HG03342 (cell line): ENCODE results near the gene PSMA7.

Source experiments
- ATAC-seq: cut with Tn5 transposase; IDR thresholded peaks from one replicate; pipeline ENCODE4 v1.9.1; 2021; ENCODE audit warnings: mild to moderate bottlenecking, moderate library complexity; ENCODE audit not compliant: unreplicated experiment

PSMA7 gene

DNA sequence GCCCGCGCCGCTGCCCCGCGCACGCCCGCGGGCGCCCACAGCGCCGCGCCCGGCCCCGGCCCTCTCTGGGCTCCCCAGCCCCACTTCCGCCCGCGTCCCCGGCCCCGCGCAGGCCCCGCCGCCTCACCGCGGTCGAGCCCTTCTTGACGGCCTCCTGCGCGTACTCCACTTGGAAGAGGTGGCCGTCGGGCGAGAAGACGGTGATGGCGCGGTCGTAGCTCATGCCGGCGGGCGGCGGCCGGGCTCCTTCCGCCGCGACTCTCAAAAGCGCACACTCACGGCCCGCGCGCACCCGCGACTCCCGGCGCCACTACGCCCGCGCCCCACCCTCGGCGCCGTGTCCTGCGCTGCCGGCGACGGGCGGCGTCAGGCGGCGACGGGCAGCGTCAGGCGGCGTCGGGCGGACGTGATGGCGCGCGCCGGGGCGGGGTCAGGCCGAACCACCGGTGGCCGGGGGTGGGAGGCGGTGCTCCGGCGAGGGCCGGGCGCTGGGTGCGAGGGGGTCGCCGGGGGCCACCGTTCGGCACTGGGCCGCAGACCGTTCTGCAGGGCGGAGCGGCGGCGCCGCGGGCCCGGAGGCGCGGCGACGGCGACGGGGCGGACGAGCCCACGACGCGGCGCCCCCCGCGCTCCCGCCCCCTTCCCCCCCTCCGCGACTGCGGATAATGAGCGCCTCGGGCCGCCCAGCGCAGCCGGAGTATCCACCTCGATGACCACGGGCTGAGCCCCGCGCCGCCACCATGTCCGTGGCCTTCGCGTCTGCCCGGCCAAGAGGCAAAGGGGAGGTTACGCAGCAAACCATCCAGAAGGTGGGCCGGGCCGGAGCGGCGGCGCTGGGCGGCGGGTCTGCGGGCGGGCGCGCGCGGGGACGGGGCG is at the start of gene PSMA7, which contains the start of gene SS18L1:
Gene PSMA7, minus strand, starts transcription at position 314 of the 876 bp plus-strand sequence. Its CDS starts 91 bp downstream, at position 223.
Gene SS18L1, plus strand, starts transcription at position 689 of the 876 bp plus-strand sequence. Its CDS starts 52 bp downstream, at position 741.
- ATAC-seq: peak; percentile 76

DNA sequence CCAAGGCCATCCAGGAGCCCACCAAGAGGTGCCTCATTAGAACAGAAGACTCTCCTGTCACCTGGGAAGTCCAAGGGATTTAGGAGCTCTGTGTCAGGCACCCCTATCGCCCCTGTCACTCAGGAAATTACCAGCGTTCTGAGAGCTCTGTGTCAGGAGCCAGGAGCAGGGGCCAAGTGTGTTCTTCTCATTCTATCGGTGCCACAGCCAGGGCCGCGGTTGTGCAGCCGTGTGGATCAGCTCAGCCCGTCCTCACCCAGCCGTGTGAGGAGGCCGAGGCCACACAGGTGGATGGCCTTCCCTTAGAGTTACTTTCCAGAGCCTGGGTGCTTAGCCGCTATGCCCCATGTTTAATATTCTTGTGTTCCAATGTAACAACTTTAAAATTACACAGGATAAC is 49.4 kb upstream of the PSMA7 start:
- ATAC-seq: no peak

DNA sequence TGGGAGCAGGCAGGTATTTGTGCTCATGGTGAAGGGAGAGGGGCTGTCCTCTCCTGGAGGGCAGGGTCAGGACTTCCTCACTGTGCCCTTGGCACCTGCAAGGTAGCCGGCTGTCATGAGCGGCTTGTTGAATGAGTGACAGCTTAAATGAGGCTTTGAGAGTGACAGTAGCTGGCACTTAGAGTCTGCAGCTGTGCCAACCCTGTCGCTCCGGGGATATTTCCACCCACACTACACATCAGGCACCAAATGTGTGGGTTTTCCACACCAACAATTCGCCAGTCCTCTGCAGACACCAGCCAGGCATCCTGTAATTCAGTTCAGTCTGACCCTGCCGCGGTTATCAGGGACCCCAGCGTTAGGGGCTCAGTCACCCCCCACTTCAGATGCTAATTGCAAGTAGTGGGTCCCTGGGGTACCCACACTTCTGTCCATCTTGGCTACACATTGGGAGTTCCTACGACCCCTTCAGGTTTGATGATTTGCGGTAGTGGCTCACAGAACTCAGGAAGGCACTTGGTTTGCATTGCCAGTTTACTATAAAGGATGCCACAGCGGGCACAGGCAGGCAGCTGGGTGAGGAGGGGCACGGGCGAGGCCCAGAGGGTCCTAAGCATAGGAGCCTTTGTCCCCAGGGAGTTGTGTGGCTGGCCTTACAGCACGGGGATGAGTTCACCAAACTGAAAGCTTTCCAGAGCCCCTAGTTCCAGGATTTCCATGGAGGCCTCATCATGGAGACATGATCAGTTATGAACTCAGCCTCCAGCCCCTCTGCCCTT is 48.8 kb upstream of the PSMA7 start:
- no peak for ATAC-seq

DNA sequence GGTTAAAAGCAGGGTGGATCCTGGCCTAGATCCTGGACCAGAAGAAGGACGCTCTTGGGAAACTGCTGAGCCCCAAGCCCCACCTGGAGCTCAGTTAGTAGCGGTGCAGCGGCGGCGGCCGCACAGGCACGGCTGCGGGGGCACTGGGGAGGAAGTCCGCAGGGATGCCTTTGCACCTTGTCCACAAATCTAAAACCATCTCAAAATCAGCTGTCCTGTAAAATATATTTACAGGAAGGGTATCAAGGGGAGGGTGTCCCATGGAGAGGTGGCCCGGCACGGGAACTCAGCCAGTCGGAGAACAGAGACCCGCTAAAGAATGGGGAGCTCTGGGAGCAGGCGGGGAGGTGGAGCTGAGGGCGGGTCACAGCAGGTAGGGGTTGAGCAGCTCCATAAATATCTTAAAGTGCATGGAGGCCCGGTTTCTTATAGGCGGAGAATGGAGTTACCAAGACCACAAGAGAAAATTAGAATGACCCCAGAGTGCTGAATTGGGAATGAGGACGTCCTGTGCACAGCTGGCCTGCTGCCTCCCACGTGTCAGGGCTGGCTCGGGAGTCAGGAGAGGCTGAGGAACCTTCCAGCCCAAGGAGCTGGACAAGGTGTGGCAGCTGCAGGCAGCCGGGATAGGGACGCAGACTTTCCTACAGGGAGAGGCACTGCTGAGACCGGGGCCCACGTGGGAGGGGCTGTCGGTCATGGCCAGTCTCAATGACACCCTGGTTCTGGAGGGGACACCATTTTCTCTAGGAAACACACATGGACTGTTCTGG is 47.6 kb upstream of the PSMA7 start:
- no peak for ATAC-seq

DNA sequence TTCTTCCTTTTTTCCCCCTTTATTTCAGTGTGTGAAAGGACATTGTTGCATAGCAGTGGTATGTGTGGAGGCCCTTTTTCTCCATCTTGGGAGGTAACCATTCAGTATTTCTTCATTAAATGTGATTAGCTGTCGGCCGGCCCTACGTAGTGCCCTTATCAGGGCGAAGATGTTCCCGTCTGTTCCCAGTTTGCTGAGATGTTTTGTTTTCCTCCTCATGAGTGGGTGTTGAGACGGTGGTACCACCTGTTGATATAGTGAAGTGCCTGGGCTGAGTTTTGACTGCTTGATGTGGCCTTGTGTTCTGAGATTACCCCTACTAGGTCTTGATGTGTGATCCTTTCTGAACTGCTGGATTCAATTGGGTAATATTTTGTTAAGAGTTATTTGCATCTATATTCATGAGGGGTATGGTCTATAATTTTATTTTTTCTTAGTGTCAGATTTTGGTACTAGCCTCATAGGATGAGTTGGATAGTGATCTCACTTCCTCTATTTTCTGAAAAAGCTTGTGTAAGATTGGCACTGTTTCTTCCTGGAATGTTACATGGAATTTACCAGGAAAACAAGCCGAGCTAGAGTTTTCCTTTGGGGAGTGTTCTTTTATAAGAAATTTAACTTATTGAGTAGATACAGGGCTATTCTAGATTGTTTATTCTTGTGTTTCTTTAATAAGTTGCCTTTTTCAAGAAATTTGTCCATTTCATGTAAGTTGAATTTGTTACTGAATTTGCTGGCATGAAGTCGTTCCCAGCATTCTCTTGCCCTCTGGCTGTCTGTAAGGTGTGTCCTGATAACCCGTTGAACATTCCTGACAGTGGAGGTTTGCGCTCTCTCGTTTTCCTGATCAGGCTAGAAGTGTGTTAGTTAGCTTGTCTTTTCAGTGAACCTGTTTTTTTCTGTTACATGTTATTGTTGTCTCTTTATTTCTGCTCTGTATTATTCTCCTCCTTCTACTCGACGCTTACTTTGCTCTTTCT is 44.0 kb upstream of the PSMA7 start:
- no peak for ATAC-seq

DNA sequence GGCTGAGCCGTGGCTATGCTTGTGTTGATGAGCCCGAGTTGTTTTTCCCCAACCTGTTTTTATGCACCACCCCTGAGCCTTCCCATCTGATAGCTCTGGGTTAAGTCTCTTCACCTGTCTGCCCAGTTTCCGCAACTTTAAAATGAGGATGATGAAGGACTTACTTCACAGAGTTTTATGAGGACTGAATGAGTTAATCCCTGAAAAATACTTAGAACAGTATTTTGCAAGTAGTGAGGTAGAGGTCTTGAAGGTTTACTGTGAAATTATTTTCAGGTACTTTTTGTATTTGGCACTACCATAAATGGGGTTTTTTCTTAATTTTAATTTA is 42.9 kb upstream of the PSMA7 start:
- ATAC-seq: no peak

DNA sequence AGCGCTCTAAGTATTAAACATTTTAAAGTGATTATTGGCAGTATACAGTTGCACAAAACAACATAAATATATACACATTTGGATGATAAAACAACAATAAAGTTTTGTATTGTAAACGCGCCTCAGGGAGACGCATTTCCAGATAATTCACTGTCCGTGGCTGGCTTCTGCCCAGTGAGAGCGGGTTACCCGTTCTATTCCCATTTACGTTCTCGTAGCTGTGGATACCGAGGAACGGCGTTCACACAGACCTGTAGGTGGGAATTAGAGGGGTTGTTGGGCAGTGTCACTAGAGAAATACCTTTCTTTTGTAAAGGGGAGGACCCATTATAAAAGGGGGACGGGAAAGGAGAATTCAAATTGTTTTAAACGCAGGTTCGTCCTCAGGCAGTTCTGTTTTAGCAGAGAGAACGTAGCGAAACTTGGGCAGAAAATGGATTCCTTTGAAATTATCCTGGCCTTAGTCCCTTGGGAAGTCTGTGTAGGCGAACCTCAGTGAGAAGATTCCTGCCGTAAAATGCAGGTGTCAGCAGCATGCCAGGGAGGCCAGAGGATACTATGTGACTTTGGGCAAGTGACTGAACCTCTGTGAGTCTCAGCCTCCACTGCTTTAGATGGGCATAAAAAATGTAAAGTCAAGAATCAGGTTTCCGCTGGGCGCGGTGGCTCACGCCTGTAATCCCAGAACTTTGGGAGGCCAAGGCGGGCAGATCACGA is 40.4 kb upstream of the PSMA7 start:
- no peak for ATAC-seq

DNA sequence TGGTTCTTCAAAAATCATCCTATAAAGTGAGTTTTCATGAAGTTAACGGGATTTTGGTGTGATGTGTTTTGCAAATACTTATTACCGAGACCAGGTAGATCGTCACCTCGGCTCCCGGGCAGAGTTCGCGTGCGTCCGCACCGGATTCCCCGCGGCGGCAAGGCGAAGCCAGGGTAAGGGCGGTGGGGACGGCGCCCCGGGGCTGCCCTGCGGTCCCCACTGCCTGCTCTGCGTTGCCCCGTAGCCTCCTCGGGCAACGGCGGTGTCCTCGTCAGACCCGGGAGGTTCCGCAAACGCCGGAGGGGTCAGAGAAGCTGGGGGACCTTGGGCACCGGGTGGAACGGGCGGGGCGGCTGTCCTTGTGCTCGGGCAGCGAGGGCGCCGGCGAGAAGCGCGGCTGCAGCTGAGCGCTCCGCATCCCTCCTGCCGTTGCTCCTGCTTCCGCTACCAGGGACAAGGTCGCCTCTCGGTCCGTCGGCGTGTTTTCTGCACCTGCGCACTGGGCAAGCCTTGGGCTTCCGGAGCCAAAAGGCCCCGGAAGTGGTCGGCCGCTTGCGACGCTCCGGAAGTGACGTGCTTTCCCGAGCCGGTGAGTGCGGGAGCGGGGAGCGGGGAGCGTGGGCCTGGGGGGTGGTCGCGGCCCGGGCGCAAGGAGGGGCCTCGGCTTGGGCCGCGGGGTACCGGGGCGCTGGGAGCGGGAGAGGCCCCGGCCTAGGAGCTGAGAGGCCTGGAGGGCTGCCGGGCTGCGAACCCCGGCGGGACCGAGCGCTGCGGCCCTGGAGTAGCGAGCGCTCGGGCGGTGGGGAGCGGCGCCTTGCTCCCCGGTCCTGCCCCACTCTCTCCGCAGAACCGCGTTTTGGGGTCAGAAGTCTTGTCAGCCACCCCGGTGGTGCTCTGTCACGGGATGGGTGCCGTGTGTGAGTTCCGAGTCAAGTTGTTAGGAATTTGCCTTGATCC is 39.6 kb upstream of the PSMA7 start, which contains the start of gene MTG2:
Gene MTG2, plus strand, starts transcription at position 560 of the 957 bp plus-strand sequence. CDS start 10,393 bp downstream, outside the sequence.
- peak; percentile 92 for ATAC-seq

DNA sequence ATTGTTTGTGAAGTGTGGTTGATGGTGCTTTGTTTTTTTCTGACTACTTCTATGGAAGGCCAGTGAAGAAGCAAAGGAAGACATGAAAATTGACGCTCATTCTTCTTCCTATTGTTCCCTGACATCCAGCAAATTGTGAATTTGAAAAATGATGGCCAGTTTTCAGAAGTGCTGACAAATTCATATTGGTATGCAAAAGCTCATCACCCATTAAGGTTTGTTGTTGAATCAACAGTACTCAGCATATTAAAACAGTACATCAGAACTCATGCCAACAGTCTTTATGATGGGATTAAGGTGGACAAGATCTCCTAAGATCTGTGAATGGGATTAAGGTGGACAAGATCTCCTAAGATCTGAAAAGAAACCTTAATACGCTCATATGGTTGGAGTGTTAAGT is 38.6 kb upstream of the PSMA7 start:
- ATAC-seq: no peak

DNA sequence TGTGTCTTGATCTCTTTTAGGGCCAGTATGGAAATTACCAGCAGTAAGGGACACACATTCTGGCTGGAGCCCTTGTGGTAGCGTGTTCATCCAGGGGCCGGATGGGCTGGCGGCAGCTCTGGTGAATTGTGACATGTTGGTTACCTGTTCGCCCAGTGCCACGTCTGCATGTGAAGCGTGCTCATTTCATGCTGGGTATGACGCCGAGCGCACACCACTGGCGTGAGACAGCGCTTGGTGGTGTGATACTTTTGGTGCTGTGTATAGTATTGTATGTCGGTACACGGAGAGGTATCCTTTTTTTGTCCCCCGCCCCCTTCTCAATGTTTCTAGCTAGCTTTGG is 35.9 kb upstream of the PSMA7 start:
- no peak for ATAC-seq

DNA sequence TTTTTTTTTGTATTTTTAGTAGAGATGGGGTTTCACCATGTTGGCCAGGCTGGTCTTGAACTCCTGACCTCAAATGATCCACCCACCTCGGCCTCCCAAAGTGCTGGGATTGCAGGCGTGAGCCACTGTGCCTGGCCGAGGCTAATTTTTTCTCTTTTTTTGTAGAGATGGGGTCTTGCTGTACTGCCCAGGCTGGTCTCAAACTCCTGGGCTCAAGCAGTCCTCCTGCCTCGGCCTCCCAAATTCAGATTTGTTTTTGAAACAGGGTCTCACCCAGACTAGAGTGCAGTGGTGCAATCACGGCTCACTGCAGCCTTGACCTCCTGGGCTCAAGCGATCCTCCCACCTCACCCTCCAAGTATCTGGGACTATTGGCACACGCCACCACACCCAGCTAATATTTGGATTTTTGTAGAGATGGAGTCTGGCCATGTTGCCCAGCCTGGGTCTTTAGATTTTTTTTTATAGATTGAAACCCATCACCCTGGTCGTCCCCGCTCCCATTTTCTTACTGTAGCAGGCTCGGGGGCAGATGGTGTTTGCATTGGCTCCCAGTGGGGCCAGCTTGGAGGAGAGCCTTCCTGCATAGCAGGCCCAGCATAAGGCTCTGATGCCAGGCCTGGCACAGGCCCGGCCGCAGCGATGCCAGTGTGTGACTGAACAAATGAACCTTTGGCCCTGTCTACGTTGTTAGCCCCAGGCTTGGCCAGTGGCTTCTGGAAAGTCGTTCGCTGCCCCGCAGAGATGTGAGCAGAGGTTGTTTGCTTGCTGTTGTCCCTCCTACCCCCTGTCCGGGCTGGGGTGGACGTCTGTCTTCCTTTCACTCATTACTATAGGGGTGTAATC is 35.3 kb upstream of the PSMA7 start:
- no peak for ATAC-seq

DNA sequence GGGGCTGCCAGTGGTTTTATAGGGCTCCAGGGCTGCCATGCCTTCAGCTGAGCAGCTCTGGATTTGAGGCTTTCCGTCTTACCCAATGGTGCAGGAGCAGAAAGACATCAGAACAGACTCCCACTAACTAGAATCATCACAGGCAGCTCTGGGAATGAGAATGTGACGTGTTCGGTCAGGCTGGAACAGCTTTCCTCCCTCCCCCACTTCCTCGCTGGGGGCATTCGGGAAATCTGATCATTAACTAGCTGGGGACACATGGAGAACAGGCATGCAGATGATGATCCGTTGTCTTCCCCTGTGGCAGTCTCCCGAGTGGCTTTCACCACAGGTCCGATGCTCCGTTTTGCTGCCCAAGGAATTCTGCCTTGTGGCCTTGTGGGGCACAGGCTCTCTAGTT is 34.1 kb upstream of the PSMA7 start:
- no peak for ATAC-seq

DNA sequence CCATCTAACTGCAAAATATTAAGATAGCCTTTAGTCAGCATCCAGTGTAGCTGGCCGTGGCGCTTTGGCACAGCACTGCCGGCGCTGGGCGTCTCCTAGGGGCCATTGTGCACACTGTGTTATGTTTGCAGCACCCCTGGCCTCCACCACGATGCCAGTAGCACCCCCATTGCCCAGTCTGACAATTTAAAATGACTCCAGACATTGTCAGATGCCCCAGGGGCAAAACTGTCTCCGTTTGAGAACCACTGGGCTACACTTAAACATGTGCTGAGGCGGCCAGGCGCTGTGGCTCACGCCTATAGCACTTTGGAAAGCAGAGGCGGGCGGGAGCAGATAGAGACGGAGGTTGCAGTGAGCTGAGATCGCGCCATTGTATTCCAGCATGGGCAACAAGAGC is 33.7 kb upstream of the PSMA7 start:
- ATAC-seq: no peak

DNA sequence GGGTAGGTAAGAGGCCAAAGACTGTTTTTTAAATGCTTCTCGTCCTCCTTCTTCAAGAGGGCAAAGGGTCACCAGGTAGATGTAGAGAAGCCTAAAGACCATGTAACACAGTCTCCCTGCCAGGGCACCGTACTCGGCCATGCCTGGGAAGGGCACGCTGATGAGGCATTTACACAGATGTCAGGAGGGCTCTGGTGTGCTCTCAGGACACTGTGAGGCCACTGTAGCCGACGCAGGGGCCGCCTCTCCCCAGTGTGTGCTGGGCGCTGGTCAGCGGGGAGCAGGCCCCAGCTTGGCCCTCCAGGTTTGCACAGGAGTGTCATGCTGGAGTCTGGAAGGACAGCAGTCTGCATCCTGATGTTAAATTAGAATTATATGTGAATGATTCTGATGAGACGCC is 32.5 kb upstream of the PSMA7 start:
- ATAC-seq: no peak

DNA sequence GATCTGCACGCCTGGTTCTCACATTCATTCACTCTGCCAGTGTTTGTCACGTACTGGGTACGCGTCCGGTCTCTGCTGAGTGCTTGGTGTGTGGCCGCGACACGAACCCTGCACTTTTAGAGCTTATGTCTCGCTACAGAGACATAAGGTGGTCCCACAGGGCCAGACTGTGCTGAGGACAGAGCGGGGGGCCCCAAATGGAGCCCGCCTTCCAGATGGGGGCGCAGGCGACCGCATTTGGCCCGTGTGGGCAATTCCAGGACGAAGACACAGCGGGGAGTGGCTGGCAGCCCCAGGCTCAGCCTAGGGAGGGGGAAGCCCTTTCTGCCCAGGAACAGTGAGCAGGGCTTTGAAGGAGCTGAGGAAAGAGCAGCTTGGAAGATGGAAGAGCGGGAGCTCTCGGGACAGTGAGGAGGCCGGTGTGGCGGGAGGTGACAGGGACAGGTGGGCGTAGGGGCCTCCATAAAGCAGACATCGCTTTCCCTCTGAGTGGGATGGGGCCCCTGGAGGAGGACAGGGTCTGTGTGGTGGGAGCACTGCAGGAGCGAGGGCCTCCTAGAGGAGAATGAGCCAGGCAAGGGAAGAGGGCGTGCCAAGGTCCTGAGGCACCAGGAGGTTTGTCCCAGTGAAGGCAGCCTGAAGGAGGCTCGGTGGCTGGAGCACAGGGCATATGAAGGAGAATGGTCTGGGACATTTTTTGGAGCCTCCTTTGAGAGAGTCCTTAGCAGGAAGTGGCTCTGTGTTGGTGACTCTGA is 31.9 kb upstream of the PSMA7 start:
- ATAC-seq: no peak

DNA sequence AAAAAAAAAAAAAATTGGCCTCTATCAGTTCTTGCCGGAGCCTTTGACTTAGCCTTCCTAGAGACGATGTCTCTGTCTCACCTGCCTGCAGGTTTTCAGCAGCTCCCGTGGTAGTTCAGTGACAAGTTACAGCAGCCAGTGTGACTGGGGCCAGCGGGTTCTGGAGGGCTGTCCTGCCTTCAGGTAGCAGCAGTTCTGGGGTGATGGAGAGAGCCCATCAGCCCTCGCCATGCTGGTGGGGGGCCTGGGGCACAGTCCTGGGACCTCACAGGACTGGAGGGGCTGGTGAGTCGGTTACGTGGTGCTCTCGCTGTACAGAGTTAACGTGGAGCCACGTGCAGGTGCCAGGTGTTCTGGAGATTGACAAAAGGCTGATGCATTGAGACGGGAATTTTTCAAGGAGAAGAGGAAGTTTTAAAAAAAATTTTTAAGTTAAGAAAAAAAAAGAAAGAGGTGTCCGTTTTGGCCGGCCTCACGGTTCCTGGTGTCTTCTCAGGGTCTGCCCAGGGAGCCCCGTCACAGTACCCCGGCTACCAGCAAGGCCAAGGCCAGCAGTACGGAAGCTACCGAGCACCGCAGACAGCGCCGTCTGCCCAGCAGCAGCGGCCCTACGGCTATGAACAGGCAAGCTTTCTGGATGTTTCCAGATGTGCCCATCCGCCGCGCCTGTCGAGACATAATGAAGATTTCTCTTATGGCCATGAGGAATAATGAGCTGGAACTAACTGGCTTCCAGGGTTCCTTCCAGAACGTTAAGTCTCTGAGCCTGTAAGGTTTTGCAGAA is 31.0 kb upstream of the PSMA7 start:
- no peak for ATAC-seq
